ENCODE data around the gene AGFG2. TPM values are rescaled to one million over a fixed set of nuclear protein-coding genes. Genes with fewer than 3 reads are reported as not detected.

AGFG2 gene
- total RNA-seq, 1 experiment from 2014 or later, result 11.2 TPM

DNA sequence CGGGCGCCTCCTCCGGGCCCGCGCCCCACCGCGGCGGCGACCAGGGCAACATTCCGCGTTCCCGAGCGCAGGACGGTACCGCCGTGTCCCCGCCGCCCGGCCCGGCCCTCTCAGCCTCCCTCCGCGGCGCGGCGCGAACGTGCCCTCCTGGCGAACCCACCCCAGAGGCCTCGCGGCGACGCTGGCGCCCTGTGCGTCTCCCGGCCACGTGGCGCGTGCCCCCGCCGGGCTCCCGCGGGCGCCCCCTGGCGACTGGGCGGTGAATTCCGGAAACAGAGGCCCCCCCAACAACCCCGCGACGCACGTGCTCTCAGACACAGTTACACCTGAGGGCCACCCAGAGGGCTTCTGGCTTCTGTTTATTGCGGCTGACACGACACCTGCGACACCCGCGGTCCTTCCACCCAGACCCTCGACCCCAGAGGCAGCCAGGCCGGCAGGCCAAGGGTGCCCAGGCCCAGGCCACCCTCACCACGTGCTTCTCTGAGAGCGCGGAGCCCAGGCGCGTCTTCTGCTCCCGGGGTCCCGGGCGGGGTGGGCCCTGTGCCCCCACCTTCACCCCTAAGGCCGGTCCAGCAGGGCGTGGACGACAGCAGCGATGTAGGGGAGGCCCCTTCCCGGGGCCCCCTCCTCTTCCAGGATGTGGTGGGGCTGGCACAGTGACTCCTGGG is 34.8 kb downstream of the AGFG2 start, which contains the start of gene SAP25:
TSS of gene SAP25 (minus strand) at position 210 of the 671 bp plus-strand sequence. CDS start at position 52, 158 bp downstream.
- no peak within 1 kb of the TSS; the same call in 1 of the 2 replicates for H3K14ac ChIP-seq (ENCODE audit: insufficient read depth, low read length)
- peak; percentile 70 for DNase-seq

More for the DNA sequence above, 34.8 kb downstream of the AGFG2 start, which contains the start of gene SAP25:
- H3K9ac ChIP-seq (ENCODE audit: extremely low read depth, insufficient read length, low read length), result no peak within 1 kb of the TSS
- no peak within 1 kb of the TSS for H4K8ac ChIP-seq (replicated peaks; ENCODE audit: insufficient read length, low read depth, low read length)
- no peaks in the 10 kb centered on the region for H3K79me1 ChIP-seq (ENCODE audit: insufficient read depth, low read depth, low read length, poor library complexity, severe bottlenecking)
- H3K56ac ChIP-seq (ENCODE audit: insufficient read length, low read depth, low read length), result no peak within 1 kb of the TSS
- H2BK15ac ChIP-seq (ENCODE audit: low read depth, low read length), result no peak within 1 kb of the TSS
- no peak within 1 kb of the TSS for H2BK120ac ChIP-seq (ENCODE audit: low read depth, low read length, poor library complexity, severe bottlenecking)
- H3K23me2 ChIP-seq (ENCODE audit: insufficient read length, low read depth, low read length, poor library complexity, severe bottlenecking), result peaks cover 9% of the 10 kb centered on the region
- no peak within 1 kb of the TSS for H3K4ac ChIP-seq (ENCODE audit: low read depth, low read length)
- H3K27me3 ChIP-seq (ENCODE audit: insufficient read depth, low read length), result no peaks in the 10 kb centered on the region
- no peak within 1 kb of the TSS for H4K5ac ChIP-seq (ENCODE audit: insufficient read length, low read depth, low read length)
- peaks cover 0 to under 1% of the 10 kb centered on the region in 2 experiments; a peak in 1 of 5 replicates for H3K9me3 Mint-ChIP-seq
- no peaks in the 10 kb centered on the region for H3K9me3 ChIP-seq (ENCODE audit: control insufficient read depth, low read depth, low read length)
- TF ChIP-seq, protein P1, sequence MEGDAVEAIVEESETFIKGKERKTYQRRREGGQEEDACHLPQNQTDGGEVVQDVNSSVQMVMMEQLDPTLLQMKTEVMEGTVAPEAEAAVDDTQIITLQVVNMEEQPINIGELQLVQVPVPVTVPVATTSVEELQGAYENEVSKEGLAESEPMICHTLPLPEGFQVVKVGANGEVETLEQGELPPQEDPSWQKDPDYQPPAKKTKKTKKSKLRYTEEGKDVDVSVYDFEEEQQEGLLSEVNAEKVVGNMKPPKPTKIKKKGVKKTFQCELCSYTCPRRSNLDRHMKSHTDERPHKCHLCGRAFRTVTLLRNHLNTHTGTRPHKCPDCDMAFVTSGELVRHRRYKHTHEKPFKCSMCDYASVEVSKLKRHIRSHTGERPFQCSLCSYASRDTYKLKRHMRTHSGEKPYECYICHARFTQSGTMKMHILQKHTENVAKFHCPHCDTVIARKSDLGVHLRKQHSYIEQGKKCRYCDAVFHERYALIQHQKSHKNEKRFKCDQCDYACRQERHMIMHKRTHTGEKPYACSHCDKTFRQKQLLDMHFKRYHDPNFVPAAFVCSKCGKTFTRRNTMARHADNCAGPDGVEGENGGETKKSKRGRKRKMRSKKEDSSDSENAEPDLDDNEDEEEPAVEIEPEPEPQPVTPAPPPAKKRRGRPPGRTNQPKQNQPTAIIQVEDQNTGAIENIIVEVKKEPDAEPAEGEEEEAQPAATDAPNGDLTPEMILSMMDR (conservative IDR thresholded peaks at IDR 0.05), result peak; percentile 59
- no peak within 1 kb of the TSS for H2BK5ac ChIP-seq (ENCODE audit: insufficient read length, low read length)
- H3K27me3 Mint-ChIP-seq (ENCODE audit: low read depth), result peaks cover 5% of the 10 kb centered on the region
- H3K4me1 Mint-ChIP-seq, result peaks cover 21 to 25% of the 10 kb centered on the region in 2 experiments
- no peak within 1 kb of the TSS for H4K91ac ChIP-seq (ENCODE audit: insufficient read length, low read depth, low read length)
- H2AFZ ChIP-seq (ENCODE audit: low read length), result no peak within 1 kb of the TSS
- no peak within 1 kb of the TSS for H3K23ac ChIP-seq (ENCODE audit: insufficient read length, low read depth, low read length)
- no peak within 1 kb of the TSS for H3T11ph ChIP-seq (ENCODE audit: low read length)
- no peak within 1 kb of the TSS for H3K27ac ChIP-seq (ENCODE audit: insufficient read length, low read depth, low read length)
- no peak within 1 kb of the TSS for H3K27ac Mint-ChIP-seq
- H3K4me1 ChIP-seq (ENCODE audit: insufficient read depth, low read length), result peaks cover 5% of the 10 kb centered on the region; the same call in 1 of the 2 replicates
- H3K36me3 Mint-ChIP-seq (ENCODE audit: insufficient read depth in 1 of 3, low read depth in 3 of 3), result peaks cover 7 to 24% (median 21%) of the 10 kb centered on the region in 3 experiments; a peak in 6 of 7 replicates
- H2BK20ac ChIP-seq (ENCODE audit: low read depth, low read length, poor library complexity, severe bottlenecking), result no peak within 1 kb of the TSS
- H3K4me2 ChIP-seq (ENCODE audit: insufficient read depth, insufficient read length, low read length), result no peak within 1 kb of the TSS
- no peak within 1 kb of the TSS for H3K18ac ChIP-seq (ENCODE audit: insufficient read length, low read depth, low read length)
- H2BK12ac ChIP-seq (ENCODE audit: insufficient read length, low read depth, low read length), result no peak within 1 kb of the TSS
- no peaks in the 10 kb centered on the region for H4K20me1 ChIP-seq (ENCODE audit: control insufficient read depth, insufficient read depth, insufficient read length)
- H3K79me2 ChIP-seq (ENCODE audit: insufficient read depth, low read length), result no peaks in the 10 kb centered on the region
- H3K4me3 Mint-ChIP-seq, result no peak within 1 kb of the TSS
- H2AK5ac ChIP-seq (ENCODE audit: insufficient read length, low read length), result no peak within 1 kb of the TSS
- no CpG with 5 or more reads among the region's 70 CpGs for WGBS (ENCODE audit: extremely low coverage, insufficient read length, low lambda C conversion rate)
